GM06990 (cell line): ENCODE results near the gene PARVB.
A peak's percentile ranks its signal among the peaks of the same experiment; 100 is the strongest.

Source experiments
- DNase-seq: peaks from one replicate; pipeline ENCODE4 v3.0.0-alpha.2; 2011; ENCODE audit not compliant: insufficient read length; ENCODE audit errors: extremely low read depth
- H3K27me3 ChIP-seq: replicated peaks from 2 replicates; pipeline ENCODE4 v1.6.0; 2011; ENCODE audit warnings: low read length; ENCODE audit not compliant: control insufficient read depth, insufficient read depth
- H3K36me3 ChIP-seq: 2 replicates; pipeline ENCODE4 v1.5.1; 2011; ENCODE audit warnings: low read length; ENCODE audit not compliant: control insufficient read depth, insufficient read depth
- H3K4me3 ChIP-seq: replicated peaks from 2 replicates; pipeline ENCODE4 v1.5.1; 2011; ENCODE audit warnings: low read depth, mild to moderate bottlenecking, control low read depth, low read length
- TF ChIP-seq, protein P1 (sequence below): IDR thresholded peaks from 2 replicates; pipeline ENCODE4 v1.5.1; 2011; ENCODE audit warnings: low read length, control low read depth, mild to moderate bottlenecking, inconsistent platforms; ENCODE audit not compliant: insufficient read depth, poor library complexity, severe bottlenecking

The PARVB gene

GRCh38 chr22:43990044-43990443, 34.1 kb upstream of the PARVB start:
- DNase-seq, result no peak
- Histone ChIP-seq H3K36me3 (peaks cover 22% of the 10 kb centered on the region), H3K4me3 (no peak overlapping the region), H3K27me3 (no peaks in the 10 kb centered on the region)
- TF ChIP-seq, protein P1, sequence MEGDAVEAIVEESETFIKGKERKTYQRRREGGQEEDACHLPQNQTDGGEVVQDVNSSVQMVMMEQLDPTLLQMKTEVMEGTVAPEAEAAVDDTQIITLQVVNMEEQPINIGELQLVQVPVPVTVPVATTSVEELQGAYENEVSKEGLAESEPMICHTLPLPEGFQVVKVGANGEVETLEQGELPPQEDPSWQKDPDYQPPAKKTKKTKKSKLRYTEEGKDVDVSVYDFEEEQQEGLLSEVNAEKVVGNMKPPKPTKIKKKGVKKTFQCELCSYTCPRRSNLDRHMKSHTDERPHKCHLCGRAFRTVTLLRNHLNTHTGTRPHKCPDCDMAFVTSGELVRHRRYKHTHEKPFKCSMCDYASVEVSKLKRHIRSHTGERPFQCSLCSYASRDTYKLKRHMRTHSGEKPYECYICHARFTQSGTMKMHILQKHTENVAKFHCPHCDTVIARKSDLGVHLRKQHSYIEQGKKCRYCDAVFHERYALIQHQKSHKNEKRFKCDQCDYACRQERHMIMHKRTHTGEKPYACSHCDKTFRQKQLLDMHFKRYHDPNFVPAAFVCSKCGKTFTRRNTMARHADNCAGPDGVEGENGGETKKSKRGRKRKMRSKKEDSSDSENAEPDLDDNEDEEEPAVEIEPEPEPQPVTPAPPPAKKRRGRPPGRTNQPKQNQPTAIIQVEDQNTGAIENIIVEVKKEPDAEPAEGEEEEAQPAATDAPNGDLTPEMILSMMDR, result no peak

DNA sequence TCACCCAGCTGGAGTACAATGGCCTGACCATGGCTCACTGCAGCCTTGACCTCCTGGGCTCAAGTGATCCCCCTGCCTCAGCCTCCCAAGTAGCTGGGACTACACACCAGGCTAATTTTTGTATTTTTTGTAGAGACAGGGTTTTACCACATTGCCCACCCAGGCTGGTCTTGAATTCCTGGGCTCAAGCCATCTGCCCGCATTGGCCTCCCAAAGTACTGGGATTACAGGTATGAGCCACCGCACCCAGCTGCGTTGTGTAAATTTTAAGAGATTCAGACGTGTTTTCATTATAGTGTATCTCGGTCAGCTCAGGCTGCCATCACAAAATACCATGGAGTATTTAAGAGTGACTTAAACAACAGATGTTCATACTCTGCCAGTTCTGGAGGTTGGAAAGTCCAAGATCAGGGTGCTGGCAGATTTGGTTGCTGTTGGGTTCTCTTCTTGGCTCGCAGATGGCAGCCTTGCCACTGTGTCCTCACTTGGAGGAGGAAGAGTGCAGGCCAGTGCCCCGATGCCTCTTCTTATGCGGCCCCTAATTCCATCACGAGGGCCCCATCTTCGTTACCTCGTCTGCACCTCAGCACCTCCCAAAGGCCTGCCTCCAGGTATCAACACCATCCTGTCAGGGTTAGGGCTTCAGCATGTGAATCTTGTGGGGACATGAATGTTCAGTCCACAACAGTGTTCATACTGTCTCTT, 32.6 kb upstream of the PARVB start:
- peaks cover 18% of the 10 kb centered on the region for H3K36me3 ChIP-seq
- H3K4me3 ChIP-seq, result no peak overlapping the region
- TF ChIP-seq, protein P1, result no peak
- no peaks in the 10 kb centered on the region for H3K27me3 ChIP-seq
- no peak for DNase-seq

- Histone ChIP-seq H3K27me3 (no peaks in the 10 kb centered on the region), H3K36me3 (peaks cover 18% of the 10 kb centered on the region), H3K4me3 (no peak overlapping the region)
- TF ChIP-seq, protein P1, result no peak
- no peak for DNase-seq
Measured at GRCh38 chr22:43992331-43992821, 31.7 kb upstream of the PARVB start.

- Histone ChIP-seq H3K36me3 (peaks cover 17% of the 10 kb centered on the region), H3K4me3 (no peak overlapping the region), H3K27me3 (no peaks in the 10 kb centered on the region)
- TF ChIP-seq, protein P1, result peak; percentile 97
- peak; percentile 41 for DNase-seq
Measured at GRCh38 chr22:43993072-43993760, 30.9 kb upstream of the PARVB start.

DNA sequence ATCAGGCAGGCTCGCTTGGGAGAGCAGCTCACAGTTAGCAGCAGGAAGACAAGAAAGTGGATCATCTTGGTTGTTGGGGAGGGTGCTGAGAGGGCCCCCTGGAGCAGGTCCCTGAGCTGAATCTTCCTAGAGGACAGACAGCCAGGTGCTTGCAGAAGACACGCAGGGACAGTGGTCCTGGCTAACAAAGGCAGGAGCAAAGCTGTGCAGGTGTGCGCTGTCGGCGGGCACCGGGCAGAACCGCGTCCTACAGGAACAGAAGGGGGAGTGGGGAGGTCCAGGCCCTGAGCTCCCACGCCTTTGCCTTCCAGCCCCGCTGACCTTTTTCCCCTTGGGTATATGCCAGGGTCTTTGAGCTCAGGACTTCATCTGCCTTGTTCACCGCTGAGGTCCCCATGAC, 30.1 kb upstream of the PARVB start:
- H3K36me3 ChIP-seq, result peaks cover 20% of the 10 kb centered on the region
- no peak for DNase-seq
- H3K4me3 ChIP-seq, result no peak overlapping the region
- TF ChIP-seq, protein P1, result no peak
- H3K27me3 ChIP-seq, result no peaks in the 10 kb centered on the region
